Glomerular visceral epithelial cell (primary cell): ENCODE data around the gene NID1.
"Not testable (repeated sequence)": the region's sequence is repeated elsewhere in the genome, so short reads cannot be mapped to it uniquely, and the experiment has no call there.

Source experiments
- DNase-seq: peaks from one replicate; pipeline ENCODE4 v3.0.0-alpha.2; 2016; ENCODE audit errors: extremely low spot score

Gene NID1

DNA sequence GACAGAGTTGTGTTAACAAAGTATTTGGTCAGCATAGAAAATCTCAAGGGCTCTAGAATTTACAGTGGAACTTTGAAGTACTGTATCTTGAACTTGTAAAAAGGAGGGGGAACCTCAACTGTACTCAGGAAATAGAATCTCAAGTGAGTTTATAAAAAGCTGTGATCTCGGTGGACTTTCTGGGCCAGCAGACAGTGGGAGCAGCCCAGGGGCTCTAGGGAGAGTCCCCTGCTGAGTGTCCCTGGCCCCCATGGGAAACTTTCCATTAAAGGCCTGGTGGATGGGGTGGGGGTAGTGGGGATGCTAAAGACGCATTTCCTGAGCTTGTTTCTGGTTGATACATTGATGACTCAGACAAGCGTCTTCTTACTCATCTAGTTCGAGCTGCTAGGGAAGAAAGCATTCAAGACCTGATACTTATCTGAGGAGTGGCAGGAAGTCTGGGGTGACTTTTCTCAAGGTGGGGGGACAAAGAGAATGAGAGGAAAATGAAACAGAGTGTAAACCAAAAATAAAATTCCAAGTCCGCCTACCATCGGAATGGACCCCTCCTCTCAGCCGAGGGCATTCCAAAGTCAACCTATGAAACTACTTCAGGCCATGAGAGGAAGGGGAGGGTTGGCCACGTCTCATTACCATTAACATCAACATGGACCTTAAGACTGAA is 65.5 kb downstream of the NID1 start:
- DNase-seq = peak; percentile 44

DNA sequence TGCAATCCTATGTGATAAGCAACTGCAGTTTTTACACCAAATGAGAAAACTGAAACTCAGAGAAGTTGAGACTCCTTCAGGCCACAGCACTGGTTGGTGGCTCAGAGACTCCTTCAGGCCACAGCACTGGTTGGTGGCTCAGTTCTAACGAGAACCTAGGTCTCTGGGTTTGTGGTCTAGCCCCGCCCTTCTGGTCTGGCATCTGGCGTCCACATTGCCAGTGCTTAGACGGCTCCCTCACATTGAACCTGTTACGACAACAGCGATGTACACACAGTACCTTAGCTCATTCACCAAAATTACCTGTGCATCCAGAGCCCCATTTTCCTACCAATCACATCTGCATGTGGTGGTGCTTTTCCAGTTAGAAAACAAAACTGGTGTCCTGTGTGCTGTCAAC is 66.1 kb downstream of the NID1 start:
- no peak for DNase-seq

DNA sequence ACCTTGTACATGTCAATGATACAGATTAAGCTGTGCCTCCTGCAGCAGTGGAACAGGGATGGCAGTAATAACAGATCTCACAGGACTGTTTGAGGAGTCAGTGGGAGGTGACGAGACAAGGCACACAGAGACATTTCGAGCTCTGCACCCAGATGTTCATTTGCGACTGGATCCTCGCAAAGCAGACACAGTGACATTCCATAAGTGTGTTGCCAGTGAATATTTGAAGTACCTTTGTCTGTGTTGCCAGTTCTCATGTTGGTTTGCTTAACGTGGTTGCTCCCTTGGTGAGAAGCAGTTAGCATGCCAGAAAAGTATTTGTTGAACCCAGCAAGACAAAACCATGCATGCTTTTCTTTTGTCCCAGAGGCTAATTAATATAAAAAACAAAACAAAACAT is 67.0 kb downstream of the NID1 start:
- DNase-seq = no peak

DNA sequence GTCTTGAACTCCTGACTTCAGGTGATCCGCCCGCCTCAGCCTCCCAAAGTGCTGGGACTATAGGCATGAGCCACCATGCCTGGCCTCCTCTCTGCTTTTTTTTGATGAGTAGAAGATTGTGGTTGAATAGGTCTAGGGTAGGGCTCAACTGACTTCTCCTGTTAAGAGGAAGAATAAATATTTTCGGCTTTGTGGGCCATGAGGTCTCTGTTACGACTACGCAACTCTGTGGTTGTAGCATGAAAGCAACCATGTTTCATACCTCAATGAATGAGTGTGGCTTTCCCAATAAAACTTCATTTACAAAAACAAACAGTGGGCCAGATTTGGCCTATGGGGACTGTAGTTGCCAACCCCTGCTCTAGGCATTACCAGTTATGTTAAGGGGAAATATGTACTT is 67.8 kb downstream of the NID1 start:
- DNase-seq = no peak

DNA sequence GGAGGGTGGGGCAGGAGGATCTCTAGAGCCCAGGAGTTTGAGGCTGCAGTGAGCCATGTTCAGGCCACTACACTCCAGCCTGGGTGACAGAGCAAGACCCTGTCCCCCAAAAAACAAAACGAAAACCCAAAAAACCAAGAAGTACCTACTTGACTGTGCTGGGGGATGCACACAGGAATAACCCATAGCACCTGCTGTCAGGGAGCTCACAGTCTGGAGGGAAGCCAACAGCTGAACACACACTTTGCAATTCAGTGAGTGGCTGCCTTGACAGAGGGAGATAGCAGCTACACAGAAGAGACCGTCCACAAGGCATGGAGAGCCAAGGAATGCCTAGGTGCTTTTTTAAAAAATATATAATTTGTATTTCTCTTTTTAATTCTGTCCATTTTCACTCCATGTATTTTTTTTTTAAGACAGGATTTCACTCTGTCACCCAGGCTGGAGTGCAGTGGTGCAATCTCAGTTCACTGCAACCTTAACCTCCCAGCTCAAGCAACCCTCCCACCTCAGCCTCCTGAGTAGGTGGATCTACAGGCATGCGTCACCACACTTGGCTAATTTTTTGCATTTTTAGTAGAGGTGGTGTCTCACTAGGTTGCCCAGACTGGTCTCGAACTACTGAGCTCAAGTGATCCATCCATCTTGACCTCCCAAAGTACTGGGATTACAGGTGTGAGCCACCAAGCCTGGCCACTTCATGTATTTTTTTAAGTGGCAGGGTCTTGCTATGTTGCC is 68.7 kb downstream of the NID1 start:
- no peak for DNase-seq

DNA sequence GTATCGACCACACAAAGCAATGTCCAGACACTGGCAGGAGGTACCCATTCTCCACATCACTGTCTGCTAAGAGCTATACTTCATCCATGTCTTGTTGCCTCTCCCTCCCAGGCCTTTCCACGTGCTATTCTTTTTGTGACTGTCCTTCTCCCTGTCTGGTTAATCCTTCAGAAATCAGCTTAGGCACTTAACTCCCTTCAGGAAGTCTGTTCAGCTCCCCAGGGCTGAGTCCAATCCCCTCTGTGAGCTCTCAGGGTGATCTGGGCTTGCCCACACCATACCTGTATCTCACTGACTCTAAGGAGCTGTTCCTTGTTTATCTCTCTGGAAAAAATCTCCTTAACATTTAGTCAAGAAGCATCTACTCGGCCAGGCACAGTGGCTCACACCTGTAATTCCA is 69.4 kb downstream of the NID1 start:
- DNase-seq = no peak

DNA sequence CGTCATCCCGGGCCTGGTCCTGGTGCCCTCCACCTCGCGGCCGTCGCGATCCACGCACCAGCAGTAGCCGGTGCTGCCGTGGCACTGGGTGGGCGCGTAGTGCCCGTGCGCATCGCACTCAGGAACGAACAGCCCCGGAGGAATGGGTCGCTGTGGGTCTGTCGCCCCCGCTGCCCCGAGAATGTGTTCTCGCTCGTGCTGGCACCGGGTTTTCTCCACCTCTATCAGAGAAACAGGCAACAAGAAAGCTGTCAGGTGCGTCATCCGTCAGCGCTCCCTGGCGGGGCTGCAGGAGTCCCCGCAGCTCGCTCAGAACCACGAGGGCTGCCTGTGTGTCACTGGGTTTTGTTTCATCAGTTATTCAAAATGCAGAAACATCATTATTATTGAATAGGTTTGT is 71.2 kb downstream of the NID1 start:
- DNase-seq = no peak

DNA sequence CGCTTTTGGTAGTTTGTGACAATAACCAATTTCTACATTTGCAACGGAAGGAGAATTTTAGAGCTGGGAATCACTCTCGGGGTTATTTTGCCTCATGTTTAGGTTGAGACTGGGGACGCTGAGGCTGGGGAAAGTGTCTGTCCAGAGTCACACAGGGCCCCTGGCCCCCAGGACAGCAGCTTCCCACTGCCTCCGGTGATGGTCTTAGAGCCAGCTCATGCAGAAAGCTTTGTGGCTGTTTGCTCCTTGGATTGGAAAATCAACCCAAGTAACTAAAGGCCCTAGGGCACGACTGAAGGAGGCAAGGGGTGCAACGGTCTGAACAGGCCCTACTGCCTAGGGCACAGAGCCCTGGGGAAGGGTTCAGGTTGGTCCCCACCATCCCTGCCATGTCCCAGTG is 72.0 kb downstream of the NID1 start:
- no peak for DNase-seq

DNA sequence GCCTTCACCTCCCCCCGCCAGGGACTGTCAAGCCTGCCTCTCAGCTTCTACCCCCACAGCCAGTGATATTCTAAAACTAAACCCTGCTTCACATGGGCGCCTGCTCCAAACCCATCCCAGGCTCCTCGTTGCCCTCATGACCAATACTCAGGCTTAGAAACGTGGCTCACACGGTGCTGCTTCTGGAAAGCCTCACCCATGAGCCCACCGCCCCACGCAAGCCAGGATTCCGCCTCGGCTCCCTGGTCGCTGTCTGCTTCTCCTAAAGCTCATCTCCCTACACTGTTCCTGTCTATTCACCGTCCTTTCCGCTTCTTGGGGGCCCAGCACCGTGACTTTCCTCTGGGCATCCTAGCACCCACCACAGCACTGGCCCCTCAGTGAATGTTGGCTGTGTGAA is 72.5 kb downstream of the NID1 start:
- no peak for DNase-seq

DNA sequence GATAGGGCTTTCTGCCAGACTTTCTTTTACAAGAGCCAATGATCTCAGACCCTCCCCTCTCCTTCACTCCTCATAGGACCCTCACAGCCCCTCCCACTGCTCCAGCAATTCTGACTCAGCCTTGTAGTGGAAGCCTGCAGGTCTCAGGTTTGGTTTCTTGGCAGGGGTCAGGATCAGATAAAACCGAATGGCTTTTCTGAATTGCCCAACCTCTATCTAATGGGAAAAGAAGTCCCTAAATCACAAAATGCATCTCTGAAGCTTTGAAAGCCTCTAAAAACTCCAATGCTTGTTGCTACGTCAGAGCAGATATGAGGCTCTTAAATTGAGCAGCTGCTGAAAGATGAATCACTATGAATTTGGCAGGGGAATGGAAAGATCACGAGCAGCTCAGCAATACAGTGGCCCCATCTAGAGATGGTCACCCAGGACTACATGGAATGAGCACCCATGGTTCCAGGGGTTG is 74.5 kb downstream of the NID1 start:
- no peak for DNase-seq

DNA sequence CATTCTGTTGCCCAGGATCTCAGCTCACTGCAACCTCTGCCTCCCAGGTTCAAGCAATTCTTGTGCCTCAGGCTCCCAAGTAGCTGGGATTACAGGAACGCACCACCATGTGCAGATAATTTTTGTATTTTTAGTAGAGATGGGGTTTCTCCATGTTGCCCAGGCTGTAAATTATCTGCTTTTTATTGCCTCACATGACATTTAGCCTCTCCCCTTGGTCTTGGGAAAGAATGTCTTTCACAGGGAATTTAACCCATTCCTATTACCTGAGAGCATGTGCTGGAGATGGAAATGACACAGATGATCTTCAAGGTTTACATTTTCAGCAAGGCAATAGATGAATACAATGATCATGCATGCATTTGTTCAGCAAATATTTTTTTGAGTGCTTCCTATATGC is 75.8 kb downstream of the NID1 start:
- DNase-seq = no peak

DNA sequence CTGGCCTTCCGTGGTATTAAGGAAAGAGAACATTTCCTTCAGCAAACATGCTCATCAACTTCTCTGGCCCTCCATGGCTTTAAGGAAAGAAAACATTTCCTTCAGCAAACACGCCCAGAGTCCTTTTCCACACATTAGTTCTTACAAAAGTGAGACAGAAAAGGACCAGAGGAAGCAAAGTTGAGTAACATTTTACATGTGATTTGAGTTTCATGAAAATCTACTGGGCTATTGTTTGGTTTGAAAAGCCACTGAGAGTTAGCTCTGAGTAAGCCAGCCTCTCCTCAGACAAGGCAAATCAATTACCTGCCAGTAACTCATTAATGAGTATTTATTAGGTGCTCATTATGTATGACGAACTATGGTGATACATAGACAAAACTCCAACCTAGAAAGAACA is 78.0 kb downstream of the NID1 start:
- no peak for DNase-seq

DNA sequence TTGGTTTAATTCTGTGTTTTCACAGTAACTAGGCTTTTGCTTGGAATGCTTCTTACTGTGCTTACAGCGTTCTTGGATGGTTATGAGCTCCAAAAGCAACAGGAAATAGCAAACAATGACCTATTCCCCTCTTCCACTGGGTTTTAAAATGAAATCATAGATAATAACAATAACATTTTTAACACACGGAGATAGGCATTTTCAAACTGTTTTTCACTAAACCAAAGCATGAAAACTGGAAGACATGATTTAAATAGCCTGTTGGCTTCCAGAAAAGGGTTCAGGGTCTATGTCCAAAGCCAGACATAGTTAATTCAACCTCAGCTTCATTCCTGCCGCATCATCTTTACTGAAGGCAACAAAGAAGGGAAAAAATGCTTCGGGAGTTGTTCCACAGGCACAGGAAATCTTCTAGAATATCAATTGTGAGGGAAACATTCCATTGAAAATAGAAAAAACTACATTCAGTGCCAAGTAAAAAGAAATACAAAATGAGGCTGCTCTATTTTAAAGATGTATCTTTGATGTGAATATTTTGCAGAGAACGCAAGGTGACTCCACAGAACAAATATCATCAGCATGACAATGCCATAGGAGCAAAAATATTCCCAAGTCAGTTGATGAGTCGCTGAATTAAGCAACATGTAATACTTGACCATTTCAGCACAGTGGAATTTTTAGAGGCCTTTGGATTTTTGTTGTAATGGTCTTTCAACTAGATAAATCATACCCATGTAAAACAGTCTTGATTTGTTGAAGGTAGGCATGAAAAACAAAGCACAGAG is 80.7 kb downstream of the NID1 start:
- DNase-seq = peak; percentile 27

DNA sequence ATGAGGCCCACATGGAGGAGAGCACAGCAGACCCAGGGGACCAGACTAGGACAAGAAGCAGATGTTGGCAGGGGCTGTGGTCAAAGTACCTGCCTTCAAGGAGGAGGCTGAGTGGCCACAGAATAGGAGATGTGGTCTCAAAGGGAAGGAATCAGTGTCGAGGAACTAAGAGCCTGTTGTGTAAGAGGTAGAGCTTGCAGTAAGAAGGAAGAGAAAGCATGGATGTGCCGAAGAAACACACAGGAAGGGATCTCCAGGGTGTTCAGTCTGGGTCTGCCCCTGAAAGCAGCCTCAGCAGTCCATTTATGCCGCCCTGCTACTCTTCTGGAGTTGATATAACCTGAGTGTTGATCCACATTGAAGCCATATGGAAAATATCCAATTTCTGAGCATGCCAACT is 83.9 kb downstream of the NID1 start:
- no peak for DNase-seq

DNA sequence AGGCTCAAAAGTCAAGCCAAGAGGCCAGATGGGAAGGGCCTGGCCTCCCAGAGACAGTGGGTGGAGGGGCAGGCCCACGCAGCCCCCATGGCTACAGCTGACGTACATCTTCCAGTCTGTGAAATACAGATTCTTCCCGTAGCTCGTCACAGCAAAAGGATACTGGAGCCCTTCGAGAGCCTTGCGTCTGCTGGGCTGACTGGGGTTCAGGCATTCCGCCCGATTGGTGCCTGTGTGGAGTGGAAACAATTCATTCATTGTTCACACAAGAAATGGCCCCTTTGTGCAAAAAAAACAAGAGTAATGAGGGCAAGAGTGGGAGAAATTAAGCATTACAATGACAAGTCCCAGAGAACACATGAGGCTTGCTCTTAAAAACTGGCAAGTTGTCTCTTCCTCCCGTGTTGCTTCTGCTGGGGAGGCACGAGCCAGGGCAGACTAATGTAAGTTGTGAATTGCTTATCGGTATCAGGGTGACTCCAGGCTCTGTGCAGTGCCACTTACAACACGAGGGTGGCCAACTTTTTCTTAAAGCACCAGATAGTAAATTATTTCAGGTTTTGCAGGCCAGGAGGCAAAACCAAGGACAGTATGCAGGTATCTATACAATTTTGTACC is 85.1 kb downstream of the NID1 start:
- DNase-seq = no peak

DNA sequence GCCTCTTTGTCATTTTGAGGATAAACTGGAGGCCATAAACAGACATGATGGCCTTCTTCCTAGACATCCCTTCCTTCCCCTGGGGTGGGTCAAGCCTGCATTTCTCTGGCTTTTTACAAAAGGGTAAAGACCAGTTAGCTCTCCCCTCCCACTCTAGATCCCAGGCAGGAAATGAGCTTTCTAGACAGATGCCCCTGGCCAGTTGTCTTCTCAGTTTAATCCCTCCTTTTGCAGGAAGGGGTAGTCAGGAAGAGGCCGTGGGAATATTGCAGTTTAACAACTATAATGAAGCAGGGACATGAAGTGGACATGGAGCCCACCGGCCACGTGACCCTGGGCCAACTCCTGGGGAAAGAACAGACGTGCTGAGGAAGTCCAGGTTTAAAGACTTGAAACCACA is 85.7 kb downstream of the NID1 start:
- DNase-seq = no peak

DNA sequence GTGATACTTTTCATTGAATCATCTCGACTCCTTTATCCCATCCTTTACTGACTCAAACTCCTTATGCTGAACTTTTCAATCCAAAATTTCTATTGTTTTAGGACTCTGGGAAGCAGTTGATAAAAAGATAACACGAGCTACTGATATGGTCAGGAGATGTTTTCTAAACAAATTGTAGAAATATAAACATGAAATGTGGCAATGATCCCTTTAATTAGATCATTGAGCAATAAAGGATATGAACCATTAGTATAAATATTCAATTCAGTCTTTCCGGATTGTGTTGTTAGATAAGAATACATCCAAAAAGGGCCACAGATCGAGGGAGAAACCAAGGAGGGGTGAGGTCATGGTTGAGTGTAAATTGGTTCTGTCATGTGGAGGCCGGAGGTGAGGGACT is 88.4 kb downstream of the NID1 start:
- DNase-seq = no peak

DNA sequence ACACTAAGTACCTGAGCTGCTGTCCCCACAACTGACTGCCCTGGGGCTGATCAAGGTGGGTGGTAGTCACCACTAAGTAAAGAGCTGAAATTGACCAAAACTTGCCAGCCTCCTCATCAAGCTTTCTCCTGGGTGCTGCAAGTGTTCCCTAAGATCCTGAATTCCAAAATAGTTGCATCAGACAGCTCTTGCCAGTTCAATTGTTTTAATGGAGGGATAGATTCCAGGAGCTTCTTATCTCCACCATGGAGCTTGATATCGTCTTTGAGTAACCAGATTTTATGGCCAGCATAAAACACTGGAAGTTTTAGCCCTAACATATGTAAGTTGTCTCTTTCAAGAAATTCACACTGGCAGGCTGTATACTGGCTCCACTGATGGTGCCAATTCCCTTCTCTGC is 90.3 kb downstream of the NID1 start:
- DNase-seq = no peak

DNA sequence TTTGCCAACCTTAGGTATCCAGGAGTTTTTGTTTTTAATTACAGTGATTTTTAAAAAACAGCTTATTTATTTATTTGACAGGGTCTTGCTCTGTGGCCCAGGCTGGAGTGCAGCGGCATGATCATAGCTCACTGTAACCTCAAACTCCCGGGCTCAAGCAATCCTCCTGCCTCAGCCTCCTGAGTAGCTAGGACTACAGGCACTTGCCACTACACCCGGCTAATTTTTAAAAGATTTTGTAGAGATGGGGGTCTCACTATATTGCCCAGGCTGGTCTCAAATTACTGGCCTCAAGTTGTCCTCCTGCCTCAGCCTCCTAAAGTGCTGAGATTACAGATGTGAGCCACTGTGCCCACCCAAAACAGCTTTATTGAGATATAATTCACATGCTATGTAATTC is 92.2 kb downstream of the NID1 start:
- DNase-seq = not testable (repeated sequence)

DNA sequence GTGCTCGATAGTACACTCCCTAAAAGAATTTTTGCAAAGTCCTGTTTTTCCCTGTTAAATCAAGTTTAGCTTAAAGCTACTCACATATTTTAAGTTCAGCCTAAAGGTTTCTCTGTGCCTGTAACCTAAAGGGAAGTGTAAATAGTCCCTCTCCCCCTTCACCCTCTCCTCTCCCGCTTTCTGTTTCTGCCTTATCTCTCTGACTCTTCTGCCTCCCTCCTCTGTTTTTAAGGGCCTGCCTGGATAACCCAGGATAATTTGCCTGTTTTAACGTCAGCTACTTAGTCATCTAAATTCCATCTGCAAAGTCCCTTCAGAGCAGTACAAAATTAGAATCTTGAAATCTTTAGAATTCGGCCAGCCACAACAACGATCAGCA is 92.6 kb downstream of the NID1 start:
- DNase-seq = peak; percentile 46

DNA sequence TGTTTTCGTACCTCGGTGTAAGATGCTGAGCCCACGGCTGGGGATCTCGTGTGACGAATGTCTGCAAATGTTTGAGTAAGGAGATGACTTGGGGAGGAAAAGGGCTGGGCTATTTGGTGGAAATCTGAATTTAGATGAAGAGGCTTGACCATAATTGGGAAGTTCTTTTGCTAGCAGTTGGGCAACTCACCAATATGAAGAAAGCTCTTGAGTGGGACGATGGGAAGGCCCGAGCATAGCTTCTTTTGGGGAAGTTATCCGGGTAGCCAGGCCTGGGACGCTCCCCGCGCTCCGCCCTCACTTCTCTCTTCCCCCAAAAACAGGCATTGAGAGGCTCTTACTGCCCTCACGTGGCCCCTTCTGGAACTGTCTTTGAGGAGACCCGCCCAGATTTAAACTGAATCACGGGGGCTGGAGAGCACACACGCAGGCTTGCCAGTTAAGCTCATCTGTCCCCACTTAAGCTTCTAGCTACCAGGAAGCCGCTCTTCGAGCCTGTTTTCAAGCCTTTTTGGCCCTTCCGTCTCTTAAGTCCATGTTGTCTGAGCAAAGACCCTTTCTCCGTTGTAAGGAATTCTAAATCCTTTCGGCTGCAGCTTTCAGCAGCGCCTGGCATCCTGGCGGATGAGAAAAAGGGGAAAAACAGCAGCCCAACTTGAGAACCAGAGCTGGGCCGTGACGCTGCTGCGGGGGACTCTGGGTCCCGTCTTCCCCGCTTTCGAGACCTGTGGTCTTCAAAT is 93.1 kb downstream of the NID1 start:
- peak; percentile 92 for DNase-seq

DNA sequence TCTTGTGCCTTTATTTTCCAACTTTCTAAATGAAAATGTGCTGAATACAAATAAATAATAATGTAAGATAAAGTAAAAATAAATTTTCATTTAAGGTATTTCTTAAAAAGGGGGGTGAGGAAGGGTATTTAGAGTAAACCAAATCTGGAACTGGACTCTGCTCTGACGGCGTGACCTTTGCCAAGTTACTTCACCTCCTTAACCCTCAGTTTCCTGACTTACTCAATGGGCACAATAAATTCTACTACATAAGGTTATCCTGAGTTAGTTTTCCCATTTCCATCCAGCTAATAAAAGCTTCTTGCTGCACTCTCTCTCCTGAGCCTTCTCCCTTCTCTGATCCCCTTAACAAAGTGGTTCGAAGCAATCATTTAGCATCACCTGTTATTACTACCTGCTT is 93.9 kb downstream of the NID1 start:
- DNase-seq = no peak
